GM12878 (cell line): Measurements from ENCODE around the gene FAM120A. TPM values are rescaled to one million over a fixed set of nuclear protein-coding genes. Genes with fewer than 3 reads are reported as not detected.

Experiments
- ATAC-seq: fragments of 200-7000 bp; cut with Tn5 transposase; 3 replicates; pipeline ENCODE4 v1.9.1; 2020; ENCODE audit warnings: mild to moderate bottlenecking, moderate library complexity
- BruUV-seq: library from RNA; stranded (reverse); fragments of 400-500 nt; replicated peaks from 2 replicates; lab custom pipeline; 2021; lab: Mats Ljungman, UMichigan
- CTCF ChIA-PET: fragments of 300-600 bp; sonication (Branson Sonifier 250); formaldehyde crosslinking; extraction: SDS; loops from one replicate; lab custom pipeline; 2021; ENCODE audit warnings: inconsistent platforms; lab: Yijun Ruan, JAX
- POLR2A ChIA-PET: fragments of 350-600 bp; formaldehyde crosslinking; extraction: SDS; loops from one replicate; lab custom pipeline; 2021; ENCODE audit warnings: inconsistent platforms; lab: Charles Lee
- RAD21 ChIA-PET: fragments of 300-600 bp; sonication (Branson Sonifier 250); formaldehyde crosslinking; loops from one replicate; lab custom pipeline; 2023; ENCODE audit warnings: antibody characterized with exemption; ENCODE audit not compliant: unreplicated experiment; lab: Charles Lee
- SMC1A ChIA-PET: fragments of 300-600 bp; sonication (Branson Sonifier 250); formaldehyde crosslinking; loops from one replicate; lab custom pipeline; 2023; ENCODE audit not compliant: unreplicated experiment, uncharacterized antibody; lab: Charles Lee
- DNase-seq: peaks from one replicate; pipeline ENCODE4 v3.0.0-alpha.2; 2011; ENCODE audit warnings: low read depth, low spot score
- FAIRE-seq: peaks from 3 replicates; lab custom pipeline; 2011; peaks lifted over from hg19 to GRCh38; lab: Jason Lieb, UNC
- H2AFZ ChIP-seq: 2 replicates; pipeline ENCODE4 v1.6.0; 2011; ENCODE audit warnings: low read depth, low read length, control low read depth; ENCODE audit not compliant: control insufficient read depth
- H3K27ac ChIP-seq: 2 replicates; pipeline ENCODE4 v1.5.1; 2011; ENCODE audit warnings: control low read depth; ENCODE audit not compliant: control insufficient read depth, insufficient read depth
- H3K27me3 ChIP-seq, 2 experiments: replicated peaks in 1 of 2; 2 replicates each; pipeline versions ENCODE4 v1.6.0 to v1.6.1; 2011; ENCODE audit warnings: low read length in 1 of 2; ENCODE audit not compliant: control insufficient read depth in 2 of 2, insufficient read depth in 2 of 2
- H3K36me3 ChIP-seq, 2 experiments: 2 replicates each; pipeline ENCODE4 v1.5.1; 2011; ENCODE audit warnings: low read length in 1 of 2; ENCODE audit not compliant: control insufficient read depth in 2 of 2, insufficient read depth in 2 of 2
- H3K4me1 ChIP-seq: 2 replicates; pipeline ENCODE4 v1.6.1; 2011; ENCODE audit warnings: mild to moderate bottlenecking, low read length, moderate library complexity, mixed read lengths; ENCODE audit not compliant: control insufficient read depth, insufficient read depth
- H3K4me2 ChIP-seq: 2 replicates; pipeline ENCODE4 v1.6.0; 2011; ENCODE audit warnings: control low read depth; ENCODE audit not compliant: control insufficient read depth, insufficient read depth
- H3K4me3 ChIP-seq: fragments of 200-600 bp; sonication (generic); 2 replicates; pipeline ENCODE4 v1.5.1; 2016
- H3K79me2 ChIP-seq: 2 replicates; pipeline ENCODE4 v1.6.0; 2011; ENCODE audit warnings: low read length; ENCODE audit not compliant: control insufficient read depth, insufficient read depth
- H3K9ac ChIP-seq: 2 replicates; pipeline ENCODE4 v1.8.0; 2011; ENCODE audit warnings: low read length, control low read depth, mixed read lengths; ENCODE audit not compliant: control insufficient read depth, insufficient read depth
- H3K9me3 ChIP-seq: replicated peaks from 3 replicates; pipeline ENCODE4 v1.5.1; 2011; ENCODE audit warnings: mild to moderate bottlenecking, low read length; ENCODE audit not compliant: control insufficient read depth, insufficient read depth
- H4K20me1 ChIP-seq: 2 replicates; pipeline ENCODE4 v1.6.0; 2011; ENCODE audit not compliant: control insufficient read depth, insufficient read depth
- IRF5 ChIP-seq: fragments of 450-650 bp; IDR thresholded peaks from 2 replicates; pipeline ENCODE4 v1.6.1; 2017; ENCODE audit warnings: borderline replicate concordance
- KAT2A ChIP-seq: conservative IDR thresholded peaks from 2 replicates; pipeline ENCODE4 v1.6.1; 2011; ENCODE audit warnings: low read depth, low read length; ENCODE audit not compliant: control insufficient read depth
- SIN3A ChIP-seq: IDR thresholded peaks from 2 replicates; pipeline ENCODE4 v1.6.1; 2012; ENCODE audit warnings: low read depth, low read length, improper control_type of control experiment
- WRNIP1 ChIP-seq: IDR thresholded peaks from 2 replicates; pipeline ENCODE4 v1.6.1; 2011; ENCODE audit warnings: low read depth, low read length, improper control_type of control experiment, borderline replicate concordance
- ZBED1 ChIP-seq: IDR thresholded peaks from 2 replicates; pipeline ENCODE4 v1.6.1; 2016; ENCODE audit warnings: borderline replicate concordance
- ZNF687 ChIP-seq: fragments of 450-650 bp; IDR thresholded peaks from 2 replicates; pipeline ENCODE4 v1.6.1; 2017; ENCODE audit warnings: mild to moderate bottlenecking, moderate library complexity
- WGBS: methylation state at CpG from one replicate; pipeline ENCODE4 v1.1.6; 2016; ENCODE audit warnings: low lambda C conversion rate; ENCODE audit not compliant: insufficient replicate concordance, insufficient coverage; ENCODE audit errors: missing lambda C conversion rate; 5-methylcytosine and 5-hydroxymethylcytosine counted together
- in situ Hi-C: fragments of 300-500 bp; cut with MboI; formaldehyde crosslinking; loops from 9 replicates; pipeline ENCODE4 v1.14.3; 2018; ENCODE audit warnings: mixed read lengths
- intact Hi-C: fragments of 100-400 bp; cut with micrococcal nuclease; formaldehyde crosslinking; loops from one replicate; pipeline ENCODE4 v1.14.2; 2022; ENCODE audit not compliant: unreplicated experiment
- polyA plus RNA-seq, 11 experiments: library from polyadenylated mRNA; depleted of rRNA in 4 of 11; unstranded in 6 of 11; stranded (reverse) in 5 of 11; fragments of >200 nt; fragmentation: Nextera tagmentation in 4 of 11; fragmentation: Illumina TruSeq in 1 of 11; extraction: Ambion mirVana in 4 of 11; extraction: Trizol in 1 of 11; gene quantifications; 1 replicate in 1 of 11; 2 replicates in 10 of 11; pipeline versions ENCODE4 v1.2.1 to v1.2.3, GENCODE V29; 2011 to 2016; ENCODE audit warnings: inconsistent platforms in 2 of 11, missing spikeins in 2 of 11, low read depth in 1 of 11
- total RNA-seq, 4 experiments: library from RNA; depleted of rRNA in 3 of 4; stranded (reverse); fragments of >200 nt in 3 of 4; fragmentation: Illumina TruSeq in 1 of 4; extraction: Trizol in 1 of 4; gene quantifications; 2 replicates each; pipeline versions ENCODE4 v1.2.1 to v1.2.3, GENCODE V29; 2013 to 2021
- TF ChIP-seq, protein P1 (sequence below): IDR thresholded peaks from 2 replicates; pipeline ENCODE4 v1.6.1; 2012; ENCODE audit warnings: mild to moderate bottlenecking, low read depth, low read length

FAM120A gene
- total and polyA plus RNA-seq, 10 of the 15 experiments (the other 5 are each of a cell fraction or from before 2014, with no cell fraction given) = 13.1 to 89.6 (median 52.5) TPM

DNA sequence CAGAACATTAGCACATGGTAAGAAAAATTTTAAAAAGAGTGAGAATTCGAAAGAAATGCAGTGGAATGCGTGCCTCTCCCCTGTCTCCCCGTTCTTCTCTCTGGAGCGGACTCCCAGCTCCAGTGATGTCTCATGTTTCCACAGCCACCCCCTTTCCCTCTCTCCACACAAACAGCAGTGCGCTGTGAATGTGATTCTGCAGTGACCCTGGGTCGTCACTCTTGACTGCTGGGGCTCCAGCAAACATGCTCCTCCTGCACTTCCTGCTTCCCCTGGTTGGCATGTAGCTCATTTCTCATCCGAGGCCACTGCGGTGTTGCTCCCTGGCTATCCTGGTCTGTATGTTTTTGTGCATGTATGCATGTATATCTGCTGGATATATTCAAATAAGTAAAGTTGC lies 138.2 kb downstream of the FAM120A start:
- Histone ChIP-seq H2AFZ (no peak overlapping the region), H3K27me3 (no peaks in the 10 kb centered on the region), H3K4me2 (no peak overlapping the region), H3K4me3 (no peak overlapping the region), H3K79me2 (no peaks in the 10 kb centered on the region; the same call in 1 of the 2 replicates), H3K36me3 (no peaks in the 10 kb centered on the region), H3K27ac (no peak overlapping the region), H4K20me1 (peaks cover 3% of the 10 kb centered on the region; the same call in 1 of the 2 replicates), H3K9me3 (no peaks in the 10 kb centered on the region; the same call in 2 of the 3 replicates), H3K4me1 (no peaks in the 10 kb centered on the region), H3K9ac (no peak overlapping the region)
- WGBS = 80% methylated on average over 8 of the region's 8 CpGs
- in situ Hi-C loops = no loop called here
- no TSS peak for BruUV-seq
- intact Hi-C loops = no loop called here
- ChIA-PET SMC1A (interaction anchor here (1.4 kb wide), 1 partner anchor 24 kb away, joined by 3 read pairs; no protein-coding TSS in a partner anchor), CTCF (no interaction called here), RAD21 (no interaction called here), POLR2A (no interaction called here)
- TF ChIP-seq KAT2A = no peak
- no peak for DNase-seq
- ATAC-seq = no peak
- FAIRE-seq = no peak

DNA sequence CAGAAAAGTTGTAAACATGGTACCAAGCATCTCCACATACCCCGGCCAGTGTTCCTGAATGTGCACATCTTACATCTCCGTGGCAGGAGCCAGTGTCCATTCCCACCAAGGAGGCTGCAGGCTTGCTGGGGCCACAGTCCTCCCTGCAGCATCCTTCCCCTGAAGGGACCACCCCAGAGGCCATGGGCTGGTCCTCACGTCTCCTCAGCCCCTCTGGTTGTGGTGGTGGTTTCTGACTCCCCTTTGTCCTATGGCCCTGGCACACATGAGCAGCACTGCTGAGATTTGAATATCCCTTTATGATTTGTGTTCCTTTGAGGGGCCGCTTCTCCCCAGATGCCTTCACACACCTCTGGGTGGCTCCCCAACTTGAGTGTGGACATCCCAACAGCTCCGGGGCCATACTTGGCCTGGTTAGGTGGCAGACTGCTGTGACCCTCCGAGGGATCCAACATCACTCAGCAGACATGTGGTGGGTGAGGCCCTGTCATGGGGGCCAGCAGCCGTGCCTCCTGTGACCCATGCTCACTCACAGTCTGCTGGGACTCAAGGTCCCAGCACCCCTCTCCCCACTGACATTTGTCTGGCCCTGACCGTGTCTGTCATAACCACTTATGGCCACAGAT lies 139.2 kb downstream of the FAM120A start:
- no TSS peak for BruUV-seq
- no peak overlapping the region for H3K4me2 ChIP-seq
- H4K20me1 ChIP-seq = peaks cover 3% of the 10 kb centered on the region; the same call in 1 of the 2 replicates
- H3K27me3 ChIP-seq = no peaks in the 10 kb centered on the region
- ChIA-PET RAD21 (no interaction called here), CTCF (no interaction called here), SMC1A (no interaction called here), POLR2A (no interaction called here)
- FAIRE-seq (no peak), ATAC-seq (no peak), DNase-seq (no peak)
- no peak overlapping the region for H3K9ac ChIP-seq
- H3K79me2 ChIP-seq = no peaks in the 10 kb centered on the region; the same call in 1 of the 2 replicates
- in situ Hi-C loops (no loop called here), intact Hi-C loops (no loop called here)
- H3K4me1 ChIP-seq = no peaks in the 10 kb centered on the region
- no peak overlapping the region for H3K27ac ChIP-seq
- H2AFZ ChIP-seq = no peak overlapping the region
- H3K36me3 ChIP-seq = no peaks in the 10 kb centered on the region
- H3K4me3 ChIP-seq = no peak overlapping the region
- 68% methylated on average over 8 of the region's 8 CpGs for WGBS
- no peaks in the 10 kb centered on the region; the same call in 2 of the 3 replicates for H3K9me3 ChIP-seq
- TF ChIP-seq ZBED1 = no peak
- TF ChIP-seq IRF5 = no peak
- TF ChIP-seq, protein P1, sequence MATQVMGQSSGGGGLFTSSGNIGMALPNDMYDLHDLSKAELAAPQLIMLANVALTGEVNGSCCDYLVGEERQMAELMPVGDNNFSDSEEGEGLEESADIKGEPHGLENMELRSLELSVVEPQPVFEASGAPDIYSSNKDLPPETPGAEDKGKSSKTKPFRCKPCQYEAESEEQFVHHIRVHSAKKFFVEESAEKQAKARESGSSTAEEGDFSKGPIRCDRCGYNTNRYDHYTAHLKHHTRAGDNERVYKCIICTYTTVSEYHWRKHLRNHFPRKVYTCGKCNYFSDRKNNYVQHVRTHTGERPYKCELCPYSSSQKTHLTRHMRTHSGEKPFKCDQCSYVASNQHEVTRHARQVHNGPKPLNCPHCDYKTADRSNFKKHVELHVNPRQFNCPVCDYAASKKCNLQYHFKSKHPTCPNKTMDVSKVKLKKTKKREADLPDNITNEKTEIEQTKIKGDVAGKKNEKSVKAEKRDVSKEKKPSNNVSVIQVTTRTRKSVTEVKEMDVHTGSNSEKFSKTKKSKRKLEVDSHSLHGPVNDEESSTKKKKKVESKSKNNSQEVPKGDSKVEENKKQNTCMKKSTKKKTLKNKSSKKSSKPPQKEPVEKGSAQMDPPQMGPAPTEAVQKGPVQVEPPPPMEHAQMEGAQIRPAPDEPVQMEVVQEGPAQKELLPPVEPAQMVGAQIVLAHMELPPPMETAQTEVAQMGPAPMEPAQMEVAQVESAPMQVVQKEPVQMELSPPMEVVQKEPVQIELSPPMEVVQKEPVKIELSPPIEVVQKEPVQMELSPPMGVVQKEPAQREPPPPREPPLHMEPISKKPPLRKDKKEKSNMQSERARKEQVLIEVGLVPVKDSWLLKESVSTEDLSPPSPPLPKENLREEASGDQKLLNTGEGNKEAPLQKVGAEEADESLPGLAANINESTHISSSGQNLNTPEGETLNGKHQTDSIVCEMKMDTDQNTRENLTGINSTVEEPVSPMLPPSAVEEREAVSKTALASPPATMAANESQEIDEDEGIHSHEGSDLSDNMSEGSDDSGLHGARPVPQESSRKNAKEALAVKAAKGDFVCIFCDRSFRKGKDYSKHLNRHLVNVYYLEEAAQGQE = no peak
- no peak for TF ChIP-seq SIN3A
- TF ChIP-seq WRNIP1 = no peak
- no peak for TF ChIP-seq ZNF687
